ENCODE data around the gene USP34. TPM values are rescaled to one million over a fixed set of nuclear protein-coding genes. Genes with fewer than 3 reads are reported as not detected.

The USP34 gene
- total and polyA plus RNA-seq, 2 of the 8 experiments (the other 6 are each of a cell fraction or from before 2014, with no cell fraction given) = 56.7 to 91.7 TPM

GRCh38 chr2:61179701-61180639 lies 290.9 kb downstream of the USP34 start:
- no peak overlapping the region; a peak in 1 of 7 replicates for H3K9ac ChIP-seq (replicated peaks in 1 of 4; ENCODE audit: extremely low read depth in 1 of 4, low read depth in 3 of 4, low read length in 3 of 4)
- no peak overlapping the region for H2BK120ac ChIP-seq (replicated peaks; ENCODE audit: low read depth, low read length)
- no peak overlapping the region for H2BK15ac ChIP-seq (ENCODE audit: low read length)
- H3K18ac ChIP-seq (ENCODE audit: extremely low read depth, low read length) = no peak overlapping the region
- peaks cover 7% of the 10 kb centered on the region; the same call in 1 of the 2 replicates for H3K79me1 ChIP-seq (ENCODE audit: low read depth, low read length)
- no peak overlapping the region for H3K23ac ChIP-seq (ENCODE audit: insufficient read length)
- DNase-seq (ENCODE audit: low read depth in 1 of 2, low spot score in 2 of 2) = no peak
- H3K27ac ChIP-seq (ENCODE audit: low read depth, low read length) = no peak overlapping the region
- peaks cover 10% of the 10 kb centered on the region for H3K23me2 ChIP-seq (ENCODE audit: low read depth, low read length)
- FAIRE-seq = no peak
- H2AFZ ChIP-seq (ENCODE audit: low read length) = no peak overlapping the region
- H3K79me2 ChIP-seq (ENCODE audit: control insufficient read depth in 1 of 2, insufficient read depth in 2 of 2, low read length in 2 of 2) = peaks cover 3 to 7% of the 10 kb centered on the region in 2 experiments; a peak in 1 of 4 replicates
- H3K14ac ChIP-seq (ENCODE audit: insufficient read length) = no peak overlapping the region
- no peaks in the 10 kb centered on the region for H3K9me3 ChIP-seq (ENCODE audit: insufficient read depth in 2 of 2, low read depth in 1 of 2, low read length in 1 of 2)
- no peak overlapping the region for H4K5ac ChIP-seq (ENCODE audit: insufficient read length, low read depth, low read length)
- H2BK20ac ChIP-seq (ENCODE audit: low read length) = no peak overlapping the region
- CTCF ChIA-PET (ENCODE audit: partially characterized antibody) = no interaction called here
- H3K4me1 ChIP-seq (replicated peaks in 1 of 4; ENCODE audit: control insufficient read depth in 3 of 4, insufficient read depth in 4 of 4, low read length in 3 of 4) = peaks cover 6 to 11% (median 8%) of the 10 kb centered on the region in 4 experiments; a peak in 6 of 7 replicates
- no peak overlapping the region for H4K8ac ChIP-seq (ENCODE audit: extremely low read depth, insufficient read depth, low read length)
- POLR2A ChIA-PET (ENCODE audit: partially characterized antibody) = interaction anchor here (1.6 kb wide), 1 partner anchor 113 kb away, joined by 4 read pairs; no protein-coding TSS in a partner anchor
- H2AK5ac ChIP-seq (ENCODE audit: low read depth, low read length) = no peak overlapping the region
- no peak overlapping the region for H4K91ac ChIP-seq (replicated peaks; ENCODE audit: insufficient read length, low read length)
- no peak overlapping the region for H3K4ac ChIP-seq (replicated peaks; ENCODE audit: insufficient read length, low read depth, low read length)
- peaks cover 0 to 5% (median under 1%) of the 10 kb centered on the region in 4 experiments; a peak in 6 of 7 replicates for H3K27me3 ChIP-seq (replicated peaks in 1 of 4; ENCODE audit: control insufficient read depth in 3 of 4, extremely low read depth in 1 of 4, insufficient read depth in 3 of 4, low read length in 3 of 4)
- no peak overlapping the region for H3K4me3 ChIP-seq (ENCODE audit: extremely low read depth in 1 of 4, insufficient read depth in 2 of 4, low read depth in 3 of 4, low read length in 4 of 4)
- H3K56ac ChIP-seq (replicated peaks; ENCODE audit: insufficient read length, low read depth, low read length) = no peak overlapping the region
- H2BK5ac ChIP-seq (ENCODE audit: low read depth, low read length) = peak overlapping the region; percentile 45; the same call in 1 of the 2 replicates
- H3K4me2 ChIP-seq (ENCODE audit: insufficient read depth in 1 of 2, low read depth in 2 of 2, low read length in 2 of 2) = no peak overlapping the region
- 84% methylated on average over 14 of the region's 14 CpGs; no CpG with 5 or more reads in 1 of the 2 experiments for WGBS, 2 experiments (ENCODE audit: extremely low coverage in 1 of 2, insufficient coverage in 1 of 2, insufficient read length in 1 of 2, insufficient replicate concordance in 2 of 2, low coverage in 1 of 2, low lambda C conversion rate in 2 of 2, missing lambda C conversion rate in 1 of 2)
- H4K20me1 ChIP-seq (replicated peaks in 1 of 2; ENCODE audit: control insufficient read depth in 1 of 2, insufficient read depth in 2 of 2, low read length in 2 of 2) = peaks cover 4 to 5% of the 10 kb centered on the region in 2 experiments
- no peak overlapping the region for H2BK12ac ChIP-seq (ENCODE audit: low read depth, low read length)
- peaks cover 9 to 50% (median 25%) of the 10 kb centered on the region in 4 experiments; a peak in 7 of 8 replicates for H3K36me3 ChIP-seq (ENCODE audit: control insufficient read depth in 2 of 4, insufficient read depth in 4 of 4, low read length in 3 of 4)
- TF ChIP-seq CHD1 (IDR thresholded peaks at IDR 0.05; ENCODE audit: low read depth, low read length) = no peak
- TF ChIP-seq ASH2L (IDR thresholded peaks at IDR 0.05; ENCODE audit: low read length) = no peak
- TF ChIP-seq FOSL1 (IDR thresholded peaks at IDR 0.05; ENCODE audit: insufficient read depth, low read depth, low read length) = no peak
- TF ChIP-seq CTCF (IDR thresholded peaks at IDR 0.05; ENCODE audit: control extremely low read depth in 1 of 3, insufficient read depth in 1 of 3, low read depth in 1 of 3, low read length in 3 of 3) = no peak
- no peak for TF ChIP-seq SP2 (IDR thresholded peaks at IDR 0.05; ENCODE audit: low read length)
- no peak for TF ChIP-seq SIRT6 (IDR thresholded peaks at IDR 0.05; ENCODE audit: low read length)

Data from H1 (cell line).